DND-41 (cell line): ENCODE measurements around the gene CACNA2D3.

Experiments
- EZH2 ChIP-seq: IDR thresholded peaks from 3 replicates; pipeline ENCODE4 v1.6.1; 2012; ENCODE audit warnings: borderline replicate concordance, low read depth, mild to moderate bottlenecking, moderate library complexity, low read length, inconsistent platforms; ENCODE audit not compliant: severe bottlenecking
- TF ChIP-seq, protein P1 (sequence below): IDR thresholded peaks from 2 replicates; pipeline ENCODE4 v1.5.1; 2012; ENCODE audit warnings: borderline replicate concordance, low read length, moderate library complexity, mild to moderate bottlenecking; ENCODE audit not compliant: poor library complexity, severe bottlenecking; ENCODE audit errors: extremely low read depth

DNA sequence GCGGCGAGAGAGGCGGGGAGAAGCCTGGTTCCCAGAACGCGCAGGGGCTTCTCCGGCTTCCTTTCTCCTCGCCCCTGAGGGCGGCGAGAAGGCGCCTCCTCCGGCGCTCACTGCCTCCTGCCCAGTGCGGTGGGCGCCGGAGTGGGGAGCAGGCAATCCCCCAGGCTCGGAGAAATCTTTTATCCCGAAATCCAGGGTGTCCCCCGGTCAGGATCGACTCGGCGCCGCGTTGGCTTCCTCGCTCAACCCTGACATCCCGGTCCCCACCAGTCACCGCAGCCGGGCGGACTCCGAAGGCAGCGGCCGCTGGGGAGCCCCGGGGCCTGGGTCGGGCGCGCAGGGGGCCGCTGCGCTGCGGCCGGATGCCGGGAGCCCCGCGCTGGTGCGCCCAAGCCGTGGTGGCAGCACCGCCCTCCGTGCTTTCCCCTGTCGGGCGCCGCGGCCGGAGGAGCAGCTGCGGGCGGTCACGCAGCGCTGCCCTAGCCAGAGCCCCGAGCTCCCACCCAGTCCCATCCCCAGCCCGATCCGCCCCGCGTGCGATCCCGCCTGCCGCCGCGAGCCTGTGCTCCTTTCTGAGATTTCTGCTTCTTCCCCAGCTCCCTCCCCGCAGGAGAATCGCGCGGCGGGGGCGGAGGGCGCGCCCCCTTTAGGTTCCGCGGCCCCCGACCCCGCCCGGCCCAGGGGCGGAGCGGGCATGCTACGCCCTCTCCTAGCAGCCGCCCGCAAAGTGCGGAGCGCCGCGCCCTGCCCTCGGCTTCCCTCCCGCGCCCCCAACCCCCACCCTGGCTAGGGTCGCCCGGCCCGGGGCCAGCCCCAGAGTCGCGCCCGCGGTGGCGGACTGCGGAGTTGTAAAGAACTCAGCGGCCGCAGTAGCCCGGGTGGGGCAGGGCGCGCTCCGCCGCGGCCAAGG, 683 bp upstream of the CACNA2D3 start:
- TF ChIP-seq, protein P1, sequence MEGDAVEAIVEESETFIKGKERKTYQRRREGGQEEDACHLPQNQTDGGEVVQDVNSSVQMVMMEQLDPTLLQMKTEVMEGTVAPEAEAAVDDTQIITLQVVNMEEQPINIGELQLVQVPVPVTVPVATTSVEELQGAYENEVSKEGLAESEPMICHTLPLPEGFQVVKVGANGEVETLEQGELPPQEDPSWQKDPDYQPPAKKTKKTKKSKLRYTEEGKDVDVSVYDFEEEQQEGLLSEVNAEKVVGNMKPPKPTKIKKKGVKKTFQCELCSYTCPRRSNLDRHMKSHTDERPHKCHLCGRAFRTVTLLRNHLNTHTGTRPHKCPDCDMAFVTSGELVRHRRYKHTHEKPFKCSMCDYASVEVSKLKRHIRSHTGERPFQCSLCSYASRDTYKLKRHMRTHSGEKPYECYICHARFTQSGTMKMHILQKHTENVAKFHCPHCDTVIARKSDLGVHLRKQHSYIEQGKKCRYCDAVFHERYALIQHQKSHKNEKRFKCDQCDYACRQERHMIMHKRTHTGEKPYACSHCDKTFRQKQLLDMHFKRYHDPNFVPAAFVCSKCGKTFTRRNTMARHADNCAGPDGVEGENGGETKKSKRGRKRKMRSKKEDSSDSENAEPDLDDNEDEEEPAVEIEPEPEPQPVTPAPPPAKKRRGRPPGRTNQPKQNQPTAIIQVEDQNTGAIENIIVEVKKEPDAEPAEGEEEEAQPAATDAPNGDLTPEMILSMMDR: no peak
- TF ChIP-seq EZH2: no peak
